Germinal center (tissue), 1 donor: Measurements from ENCODE around the gene CDK14.

ENCODE experiments used
- DNase-seq: peaks from one replicate; pipeline ENCODE4 v3.0.0; 2012; ENCODE audit warnings: mixed read lengths, low spot score

The CDK14 gene

GRCh38 chr7:91093181-91093580 is 497.1 kb downstream of the CDK14 start:
- no peak for DNase-seq

- no peak for DNase-seq
These were observed 502.4 kb downstream of the CDK14 start for GRCh38 chr7:91098566-91098965.

GRCh38 chr7:91103363-91103762 is 507.2 kb downstream of the CDK14 start:
- no peak for DNase-seq

GRCh38 chr7:91107460-91107859 is 511.3 kb downstream of the CDK14 start:
- DNase-seq = no peak

GRCh38 chr7:91109200-91109599 is 513.1 kb downstream of the CDK14 start:
- no peak for DNase-seq

GRCh38 chr7:91112902-91113341 is 516.8 kb downstream of the CDK14 start:
- DNase-seq = no peak

GRCh38 chr7:91114232-91114631 is 518.1 kb downstream of the CDK14 start:
- no peak for DNase-seq

GRCh38 chr7:91126762-91127161 is 530.6 kb downstream of the CDK14 start:
- DNase-seq = no peak

GRCh38 chr7:91127325-91127724 is 531.2 kb downstream of the CDK14 start:
- no peak for DNase-seq

- no peak for DNase-seq
These were observed 531.8 kb downstream of the CDK14 start for GRCh38 chr7:91127959-91128358.

- DNase-seq = no peak
These were observed 532.7 kb downstream of the CDK14 start for GRCh38 chr7:91128683-91129348.

GRCh38 chr7:91135300-91135699 is 539.2 kb downstream of the CDK14 start:
- no peak for DNase-seq

- DNase-seq = no peak
These were observed 539.7 kb downstream of the CDK14 start for GRCh38 chr7:91135703-91136430.

GRCh38 chr7:91137153-91137787 is 541.1 kb downstream of the CDK14 start:
- no peak for DNase-seq

- DNase-seq = no peak
These were observed 541.8 kb downstream of the CDK14 start for GRCh38 chr7:91137788-91138368.

- DNase-seq = no peak
These were observed 544.2 kb downstream of the CDK14 start for GRCh38 chr7:91140286-91140685.

GRCh38 chr7:91140982-91141381 is 544.9 kb downstream of the CDK14 start:
- DNase-seq = peak; percentile 32

GRCh38 chr7:91142743-91143142 is 546.6 kb downstream of the CDK14 start:
- DNase-seq = no peak

- no peak for DNase-seq
These were observed 553.5 kb downstream of the CDK14 start for GRCh38 chr7:91149341-91150246.

- DNase-seq = no peak
These were observed 555.8 kb downstream of the CDK14 start for GRCh38 chr7:91151916-91152315.

GRCh38 chr7:91156316-91157185 is 560.4 kb downstream of the CDK14 start:
- DNase-seq = no peak
